Panc1 (cell line): Measurements from ENCODE around the gene TMEM86A.

Experiments used
- CTCF ChIP-seq: fragments of 450-650 bp; IDR thresholded peaks from 2 replicates; pipeline ENCODE4 v1.5.1; 2017; ENCODE audit warnings: mild to moderate bottlenecking
- POLR2AphosphoS5 ChIP-seq: IDR thresholded peaks from 2 replicates; pipeline ENCODE4 v1.6.1; 2012; ENCODE audit warnings: mild to moderate bottlenecking, low read depth, low read length, moderate library complexity
- SIN3A ChIP-seq: IDR thresholded peaks from 2 replicates; pipeline ENCODE4 v1.6.1; 2012; ENCODE audit warnings: low read depth, mild to moderate bottlenecking, low read length, moderate library complexity, borderline replicate concordance; ENCODE audit not compliant: insufficient read depth
- TCF7L2 ChIP-seq: IDR thresholded peaks from 2 replicates; pipeline ENCODE4 v1.6.1; 2011; ENCODE audit warnings: mild to moderate bottlenecking, low read depth, low read length, inconsistent platforms

GRCh38 chr11:18737642-18738041 lies 39.1 kb downstream of the TMEM86A start:
- TF ChIP-seq CTCF, result no peak
- no peak for TF ChIP-seq POLR2AphosphoS5
- TF ChIP-seq SIN3A, result no peak
- TF ChIP-seq TCF7L2, result no peak
